SW 1271 (cell line): Measurements from ENCODE around the gene DCTN2.

Source experiments
- DNase-seq, 2 experiments: peaks; one replicate each; lab custom pipeline; 2025; lab: John Stamatoyannopoulos, UW

Gene DCTN2

GRCh38 chr12:57488402-57489156 is 58.4 kb downstream of the DCTN2 start:
- no peak for DNase-seq

- DNase-seq, result peak; percentile 94 to 98
These were observed 59.2 kb downstream of the DCTN2 start, which contains the start of gene MARS1 for GRCh38 chr12:57487597-57488401. TSS of gene MARS1 (plus strand) at chr12:57488068. CDS start at chr12:57488091, 23 bp downstream.

GRCh38 chr12:57487055-57487596 is 59.9 kb downstream of the DCTN2 start:
- DNase-seq, result no peak

GRCh38 chr12:57485695-57486094 is 61.3 kb downstream of the DCTN2 start:
- DNase-seq, result no peak

- no peak for DNase-seq
These were observed 63.5 kb downstream of the DCTN2 start for GRCh38 chr12:57483466-57483865.

- no peak for DNase-seq
These were observed 65.3 kb downstream of the DCTN2 start for GRCh38 chr12:57481671-57482070.
